OCI-LY7 (cell line): ENCODE data around the gene FRMD3. TPM values are rescaled to one million over a fixed set of nuclear protein-coding genes. Genes with fewer than 3 reads are reported as not detected.

Experiments used
- BruUV-seq: library from RNA; stranded (reverse); fragments of 400-500 nt; replicated peaks from 2 replicates; lab custom pipeline; 2021; lab: Mats Ljungman, UMichigan
- CTCF ChIA-PET: fragments of 300-600 bp; sonication (Branson Sonifier 250); formaldehyde crosslinking; loops from one replicate; lab custom pipeline; 2022; ENCODE audit warnings: antibody characterized with exemption; ENCODE audit not compliant: unreplicated experiment; lab: Charles Lee
- POLR2A ChIA-PET: fragments of 300-600 bp; sonication (Branson Sonifier 250); formaldehyde crosslinking; loops from one replicate; lab custom pipeline; 2022; ENCODE audit warnings: antibody characterized with exemption; lab: Charles Lee
- DNase-seq: peaks from one replicate; pipeline ENCODE4 v3.0.0-alpha.2; 2015; ENCODE audit warnings: low spot score
- H2AFZ ChIP-seq: fragments of 200-600 bp; sonication (generic), shearing (Covaris generic); 2 replicates; pipeline ENCODE4 v1.6.1; 2014; ENCODE audit warnings: mild to moderate bottlenecking, antibody characterized with exemption, low read length, moderate library complexity
- H3K27ac ChIP-seq: fragments of 200-600 bp; sonication (generic); 2 replicates; pipeline ENCODE4 v1.5.1; 2014; ENCODE audit warnings: mixed run types, low read depth, mild to moderate bottlenecking, moderate library complexity, low read length, inconsistent platforms; ENCODE audit not compliant: poor library complexity, severe bottlenecking
- H3K36me3 ChIP-seq: fragments of 200-600 bp; sonication (generic); 2 replicates; pipeline ENCODE4 v1.6.1; 2014; ENCODE audit warnings: mild to moderate bottlenecking, antibody characterized with exemption, low read length, moderate library complexity, mixed read lengths; ENCODE audit not compliant: insufficient read depth
- H3K4me1 ChIP-seq: fragments of 200-600 bp; sonication (generic); 2 replicates; pipeline ENCODE4 v1.5.1; 2014; ENCODE audit warnings: mild to moderate bottlenecking, low read length; ENCODE audit not compliant: insufficient read depth, poor library complexity, severe bottlenecking
- H3K4me2 ChIP-seq: fragments of 200-600 bp; sonication (generic); 2 replicates; pipeline ENCODE4 v1.6.1; 2014; ENCODE audit warnings: mild to moderate bottlenecking, low read length
- H3K4me3 ChIP-seq: fragments of 200-600 bp; sonication (generic); 2 replicates; pipeline ENCODE4 v1.5.1; 2014; ENCODE audit warnings: mild to moderate bottlenecking, low read depth, low read length; ENCODE audit not compliant: poor library complexity, severe bottlenecking
- H3K79me2 ChIP-seq: fragments of 200-600 bp; sonication (generic); 2 replicates; pipeline ENCODE4 v1.6.1; 2016; ENCODE audit warnings: low read depth, mild to moderate bottlenecking, low read length, moderate library complexity, mixed read lengths; ENCODE audit not compliant: insufficient read depth
- H3K9me2 ChIP-seq: fragments of 200-600 bp; sonication (generic); 2 replicates; pipeline ENCODE4 v1.6.1; 2016; ENCODE audit warnings: mild to moderate bottlenecking, low read length, mixed read lengths; ENCODE audit not compliant: insufficient read depth
- H3K9me3 ChIP-seq: fragments of 200-600 bp; sonication (generic); 2 replicates; pipeline ENCODE4 v1.6.1; 2014; ENCODE audit warnings: mild to moderate bottlenecking, mixed run types, low read length, mixed read lengths
- H4K20me1 ChIP-seq: fragments of 200-600 bp; sonication (generic); 2 replicates; pipeline ENCODE4 v1.6.1; 2014; ENCODE audit warnings: mild to moderate bottlenecking, antibody characterized with exemption, low read length, moderate library complexity, mixed read lengths; ENCODE audit not compliant: insufficient read depth
- CTCF ChIP-seq: fragments of 200-600 bp; sonication (generic); conservative IDR thresholded peaks from 2 replicates; pipeline ENCODE4 v1.5.1; 2014; ENCODE audit warnings: mild to moderate bottlenecking, antibody characterized with exemption, low read length, moderate library complexity, mixed read lengths
- EZH2phosphoT487 ChIP-seq: fragments of 200-600 bp; sonication (generic); IDR thresholded peaks from 2 replicates; pipeline ENCODE4 v1.6.1; 2018; ENCODE audit warnings: low read depth, borderline replicate concordance, mild to moderate bottlenecking, mixed run types, antibody characterized with exemption, low read length, moderate library complexity, mixed read lengths
- intact Hi-C: fragments of 100-400 bp; cut with micrococcal nuclease; formaldehyde crosslinking; loops from one replicate; pipeline ENCODE4 v1.10.0; 2022; ENCODE audit not compliant: unreplicated experiment
- total RNA-seq, 2 experiments: library from RNA; depleted of rRNA in 1 of 2; stranded (reverse); fragments of >200 nt in 1 of 2; shearing (Covaris generic) in 1 of 2; gene quantifications; 2 replicates each; pipeline ENCODE4 v1.2.3, GENCODE V29; 2014 to 2022

The FRMD3 gene
- total RNA-seq, 2 experiments from 2014 or later, result 0.48 to 1.4 TPM

DNA sequence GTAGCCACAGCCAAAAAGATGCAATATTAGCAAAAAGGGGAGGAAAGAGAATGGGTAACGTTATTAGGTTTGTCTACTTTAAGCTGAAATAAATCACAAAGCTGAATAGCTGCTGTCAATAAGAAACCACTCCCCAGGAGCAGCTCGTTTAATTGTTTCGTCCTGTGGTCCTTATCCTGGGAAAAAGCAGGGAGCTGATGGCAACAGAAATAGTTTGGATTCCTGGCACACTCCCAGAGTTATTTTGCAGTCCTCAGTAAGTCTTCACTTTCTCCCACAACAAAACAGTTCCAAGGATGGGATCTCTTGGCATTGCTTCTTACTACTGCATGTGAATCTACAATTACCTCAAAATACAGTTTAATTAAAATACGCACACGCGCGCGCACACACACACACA is 28.8 kb downstream of the FRMD3 start:
- CTCF ChIA-PET, result no interaction called here
- no peak for DNase-seq
- Histone ChIP-seq H3K9me3 (no peaks in the 10 kb centered on the region), H4K20me1 (no peaks in the 10 kb centered on the region), H3K4me3 (no peak overlapping the region), H3K4me1 (no peaks in the 10 kb centered on the region), H3K27ac (no peak overlapping the region), H3K9me2 (no peaks in the 10 kb centered on the region), H3K79me2 (no peaks in the 10 kb centered on the region), H2AFZ (no peak overlapping the region), H3K36me3 (no peaks in the 10 kb centered on the region), H3K4me2 (no peak overlapping the region)
- intact Hi-C loops, result no loop called here
- POLR2A ChIA-PET, result interaction anchor here (0.5 to 1.1 kb wide), 4 partner anchors 17 to 121 kb away, joined by 3 to 5 read pairs (median 3); no protein-coding TSS in a partner anchor
- BruUV-seq, result no TSS peak
- TF ChIP-seq EZH2phosphoT487 (no peak), CTCF (no peak)

GRCh38 chr9:83508067-83508466 is 30.1 kb downstream of the FRMD3 start:
- CTCF ChIA-PET, result no interaction called here
- Histone ChIP-seq H3K9me2 (no peaks in the 10 kb centered on the region), H3K4me1 (no peaks in the 10 kb centered on the region), H3K79me2 (no peaks in the 10 kb centered on the region), H3K9me3 (no peaks in the 10 kb centered on the region), H4K20me1 (no peaks in the 10 kb centered on the region), H3K4me2 (no peak overlapping the region), H3K4me3 (no peak overlapping the region), H2AFZ (no peak overlapping the region), H3K36me3 (no peaks in the 10 kb centered on the region), H3K27ac (no peak overlapping the region)
- DNase-seq, result no peak
- BruUV-seq, result no TSS peak
- POLR2A ChIA-PET, result no interaction called here
- TF ChIP-seq CTCF (no peak), EZH2phosphoT487 (no peak)
- intact Hi-C loops, result no loop called here

GRCh38 chr9:83505282-83505681 is 32.9 kb downstream of the FRMD3 start:
- H3K4me1 ChIP-seq, result no peaks in the 10 kb centered on the region
- BruUV-seq, result no TSS peak
- H3K9me3 ChIP-seq, result no peaks in the 10 kb centered on the region
- no peaks in the 10 kb centered on the region for H3K79me2 ChIP-seq
- intact Hi-C loops, result no loop called here
- H3K27ac ChIP-seq, result no peak overlapping the region
- no peak overlapping the region for H2AFZ ChIP-seq
- no peaks in the 10 kb centered on the region for H3K36me3 ChIP-seq
- DNase-seq, result no peak
- POLR2A ChIA-PET, result interaction anchor here (0.5 to 2.1 kb wide), 4 partner anchors 8 to 42 kb away, joined by 4 to 6 read pairs (median 4); no protein-coding TSS in a partner anchor
- no peaks in the 10 kb centered on the region for H4K20me1 ChIP-seq
- H3K9me2 ChIP-seq, result no peaks in the 10 kb centered on the region
- CTCF ChIA-PET, result no interaction called here
- TF ChIP-seq EZH2phosphoT487 (no peak), CTCF (no peak)
- H3K4me3 ChIP-seq, result no peak overlapping the region
- H3K4me2 ChIP-seq, result no peak overlapping the region
